ENCODE results near the gene ROBO3. TPM values are rescaled to one million over a fixed set of nuclear protein-coding genes. Genes with fewer than 3 reads are reported as not detected.

ROBO3 gene
- total RNA-seq, 1 donor from 2014 or later, result 13.0 TPM

- no peak for DNase-seq (ENCODE audit: low read depth in 2 of 2)
Observed at GRCh38 chr11:124875401-124875800, 10.2 kb downstream of the ROBO3 start.

GRCh38 chr11:124875943-124876817 lies 10.9 kb downstream of the ROBO3 start:
- DNase-seq (ENCODE audit: low read depth in 2 of 2), result peak; percentile 67 to 93

- DNase-seq (ENCODE audit: low read depth in 2 of 2), result no peak
Observed at GRCh38 chr11:124876818-124877630, 11.8 kb downstream of the ROBO3 start.

GRCh38 chr11:124877631-124877909 lies 12.3 kb downstream of the ROBO3 start:
- DNase-seq (ENCODE audit: low read depth in 2 of 2), result no peak

GRCh38 chr11:124877910-124878758 lies 12.9 kb downstream of the ROBO3 start:
- DNase-seq (ENCODE audit: low read depth in 2 of 2), result no peak

- DNase-seq (ENCODE audit: low read depth in 2 of 2), result no peak
Observed at GRCh38 chr11:124878759-124879492, 13.7 kb downstream of the ROBO3 start.

GRCh38 chr11:124879493-124880289 lies 14.5 kb downstream of the ROBO3 start:
- no peak for DNase-seq (ENCODE audit: low read depth in 2 of 2)

- no peak for DNase-seq (ENCODE audit: low read depth in 2 of 2)
Observed at GRCh38 chr11:124880290-124880611, 15.0 kb downstream of the ROBO3 start.

GRCh38 chr11:124880958-124881357 lies 15.7 kb downstream of the ROBO3 start:
- DNase-seq (ENCODE audit: low read depth in 2 of 2), result no peak

- peak in 1 of 2 donors; percentile 59 for DNase-seq (ENCODE audit: low read depth in 2 of 2)
Observed at GRCh38 chr11:124882339-124883071, 17.3 kb downstream of the ROBO3 start.

GRCh38 chr11:124884340-124884739 lies 19.1 kb downstream of the ROBO3 start:
- no peak for DNase-seq (ENCODE audit: low read depth in 2 of 2)

GRCh38 chr11:124884869-124885479 lies 19.7 kb downstream of the ROBO3 start:
- no peak for DNase-seq (ENCODE audit: low read depth in 2 of 2)

GRCh38 chr11:124886476-124886875 lies 21.2 kb downstream of the ROBO3 start:
- no peak for DNase-seq (ENCODE audit: low read depth in 2 of 2)

GRCh38 chr11:124886978-124887666 lies 21.9 kb downstream of the ROBO3 start:
- DNase-seq (ENCODE audit: low read depth in 2 of 2), result no peak

- DNase-seq (ENCODE audit: low read depth in 2 of 2), result no peak
Observed at GRCh38 chr11:124887667-124888013, 22.4 kb downstream of the ROBO3 start.

GRCh38 chr11:124889191-124890091 lies 24.2 kb downstream of the ROBO3 start:
- no peak for DNase-seq (ENCODE audit: low read depth in 2 of 2)

- no peak for DNase-seq (ENCODE audit: low read depth in 2 of 2)
Observed at GRCh38 chr11:124890151-124890550, 24.9 kb downstream of the ROBO3 start.

Measured in dermis microvascular lymphatic vessel endothelial cell (primary cell).